SK-N-SH treated with all-trans-retinoic acid at 6 μM for 48 hours (cell line): ENCODE data around the gene ZFAND3.

Experiments
- OSR1 ChIP-seq: fragments of 250-450 bp; sonication (Bioruptor Pico); IDR thresholded peaks from 2 replicates; pipeline ENCODE4 v1.8.0; 2022; ENCODE audit warnings: moderate library complexity, mild to moderate bottlenecking, inconsistent platforms
- RARB ChIP-seq: fragments of 250-450 bp; sonication (Bioruptor Pico); IDR thresholded peaks from 2 replicates; pipeline ENCODE4 v1.8.0; 2021; ENCODE audit warnings: mild to moderate bottlenecking, moderate library complexity
- SNAI2 ChIP-seq: fragments of 250-450 bp; sonication (Bioruptor Pico); IDR thresholded peaks from 2 replicates; pipeline ENCODE4 v1.5.0; 2020; ENCODE audit warnings: mild to moderate bottlenecking, moderate library complexity
- TOX ChIP-seq: fragments of 250-450 bp; sonication (Bioruptor Pico); IDR thresholded peaks from 2 replicates; pipeline ENCODE4 v1.8.0; 2021; ENCODE audit warnings: mild to moderate bottlenecking, moderate library complexity, borderline replicate concordance
- TF ChIP-seq, protein P1 (sequence below): fragments of 250-450 bp; sonication (Bioruptor Pico); IDR thresholded peaks from 2 replicates; pipeline ENCODE4 v1.5.1; 2021; ENCODE audit warnings: mild to moderate bottlenecking, moderate library complexity
- TF ChIP-seq, protein P2 (sequence below): fragments of 250-450 bp; sonication (Bioruptor Pico); IDR thresholded peaks from 2 replicates; pipeline ENCODE4 v1.5.1; 2020; ENCODE audit warnings: low read depth, mild to moderate bottlenecking, moderate library complexity

DNA sequence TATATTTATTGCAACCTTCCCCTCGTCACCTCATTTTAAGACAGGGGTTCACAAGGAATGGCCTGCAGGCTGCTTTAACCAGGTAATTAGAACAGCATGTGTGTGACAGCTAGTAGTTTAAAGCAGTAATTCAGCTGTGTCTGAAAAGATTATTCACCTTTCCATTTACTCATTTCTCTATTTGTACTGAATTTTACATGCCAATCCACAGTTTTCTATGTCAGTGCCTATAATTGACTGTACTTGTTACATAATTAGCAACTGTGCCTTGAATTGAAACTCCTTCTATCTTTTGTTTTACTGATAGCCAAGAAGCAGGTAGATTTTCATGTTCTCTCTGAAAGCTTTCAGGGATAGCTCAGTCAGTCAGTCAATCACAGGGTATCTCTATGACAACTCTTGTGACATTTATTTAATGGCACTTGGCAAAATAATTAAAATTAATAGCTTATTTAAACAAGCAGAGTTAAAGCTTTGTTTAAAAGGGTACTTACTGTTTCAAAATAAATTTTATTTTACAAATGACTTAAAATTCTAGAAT is 214.0 kb downstream of the ZFAND3 start:
- TF ChIP-seq TOX (CRISPR knock-in tag), result no peak
- TF ChIP-seq SNAI2 (CRISPR knock-in tag), result no peak
- TF ChIP-seq RARB (CRISPR knock-in tag), result no peak
- TF ChIP-seq OSR1 (CRISPR knock-in tag), result no peak
- TF ChIP-seq, protein P1, sequence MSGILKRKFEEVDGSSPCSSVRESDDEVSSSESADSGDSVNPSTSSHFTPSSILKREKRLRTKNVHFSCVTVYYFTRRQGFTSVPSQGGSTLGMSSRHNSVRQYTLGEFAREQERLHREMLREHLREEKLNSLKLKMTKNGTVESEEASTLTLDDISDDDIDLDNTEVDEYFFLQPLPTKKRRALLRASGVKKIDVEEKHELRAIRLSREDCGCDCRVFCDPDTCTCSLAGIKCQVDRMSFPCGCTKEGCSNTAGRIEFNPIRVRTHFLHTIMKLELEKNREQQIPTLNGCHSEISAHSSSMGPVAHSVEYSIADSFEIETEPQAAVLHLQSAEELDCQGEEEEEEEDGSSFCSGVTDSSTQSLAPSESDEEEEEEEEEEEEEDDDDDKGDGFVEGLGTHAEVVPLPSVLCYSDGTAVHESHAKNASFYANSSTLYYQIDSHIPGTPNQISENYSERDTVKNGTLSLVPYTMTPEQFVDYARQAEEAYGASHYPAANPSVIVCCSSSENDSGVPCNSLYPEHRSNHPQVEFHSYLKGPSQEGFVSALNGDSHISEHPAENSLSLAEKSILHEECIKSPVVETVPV (CRISPR knock-in tag), result no peak
- TF ChIP-seq, protein P2, sequence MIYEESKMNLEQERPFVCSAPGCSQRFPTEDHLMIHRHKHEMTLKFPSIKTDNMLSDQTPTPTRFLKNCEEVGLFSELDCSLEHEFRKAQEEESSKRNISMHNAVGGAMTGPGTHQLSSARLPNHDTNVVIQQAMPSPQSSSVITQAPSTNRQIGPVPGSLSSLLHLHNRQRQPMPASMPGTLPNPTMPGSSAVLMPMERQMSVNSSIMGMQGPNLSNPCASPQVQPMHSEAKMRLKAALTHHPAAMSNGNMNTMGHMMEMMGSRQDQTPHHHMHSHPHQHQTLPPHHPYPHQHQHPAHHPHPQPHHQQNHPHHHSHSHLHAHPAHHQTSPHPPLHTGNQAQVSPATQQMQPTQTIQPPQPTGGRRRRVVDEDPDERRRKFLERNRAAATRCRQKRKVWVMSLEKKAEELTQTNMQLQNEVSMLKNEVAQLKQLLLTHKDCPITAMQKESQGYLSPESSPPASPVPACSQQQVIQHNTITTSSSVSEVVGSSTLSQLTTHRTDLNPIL, result no peak
